Breast epithelium (tissue), 3 donors: ENCODE results near the gene SEC14L1.

Experiments
- POLR2A ChIP-seq: fragments of 450-650 bp; IDR thresholded peaks from one replicate; pipeline ENCODE4 v1.6.1; 2016; ENCODE audit warnings: antibody characterized with exemption, mild to moderate bottlenecking, moderate library complexity
- TF ChIP-seq, protein P1 (sequence below), 3 donors: fragments of 450-650 bp; IDR thresholded peaks; one replicate each; pipeline ENCODE4 v1.5.1; 2016 to 2017; ENCODE audit warnings: antibody characterized with exemption in 3 of 3, mild to moderate bottlenecking in 3 of 3, moderate library complexity in 3 of 3

DNA sequence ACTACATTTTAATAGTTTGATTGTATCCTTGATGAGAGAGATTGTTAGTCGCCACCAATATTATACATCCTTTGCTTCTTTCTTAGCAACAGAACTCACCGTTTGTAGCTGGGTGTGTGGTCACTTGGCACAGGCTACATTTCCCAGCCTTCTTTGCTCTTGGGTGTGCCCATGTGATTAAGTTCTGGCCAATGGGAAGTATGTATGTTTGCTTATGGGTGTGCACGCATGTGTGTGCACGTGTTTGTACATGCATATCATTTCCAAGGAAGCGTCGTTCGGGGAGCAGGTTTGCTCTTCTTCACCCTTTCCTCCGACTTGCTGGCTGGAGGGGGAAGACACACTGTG is 4.4 kb upstream of the SEC14L1 start:
- no peak for TF ChIP-seq POLR2A
- TF ChIP-seq, protein P1, sequence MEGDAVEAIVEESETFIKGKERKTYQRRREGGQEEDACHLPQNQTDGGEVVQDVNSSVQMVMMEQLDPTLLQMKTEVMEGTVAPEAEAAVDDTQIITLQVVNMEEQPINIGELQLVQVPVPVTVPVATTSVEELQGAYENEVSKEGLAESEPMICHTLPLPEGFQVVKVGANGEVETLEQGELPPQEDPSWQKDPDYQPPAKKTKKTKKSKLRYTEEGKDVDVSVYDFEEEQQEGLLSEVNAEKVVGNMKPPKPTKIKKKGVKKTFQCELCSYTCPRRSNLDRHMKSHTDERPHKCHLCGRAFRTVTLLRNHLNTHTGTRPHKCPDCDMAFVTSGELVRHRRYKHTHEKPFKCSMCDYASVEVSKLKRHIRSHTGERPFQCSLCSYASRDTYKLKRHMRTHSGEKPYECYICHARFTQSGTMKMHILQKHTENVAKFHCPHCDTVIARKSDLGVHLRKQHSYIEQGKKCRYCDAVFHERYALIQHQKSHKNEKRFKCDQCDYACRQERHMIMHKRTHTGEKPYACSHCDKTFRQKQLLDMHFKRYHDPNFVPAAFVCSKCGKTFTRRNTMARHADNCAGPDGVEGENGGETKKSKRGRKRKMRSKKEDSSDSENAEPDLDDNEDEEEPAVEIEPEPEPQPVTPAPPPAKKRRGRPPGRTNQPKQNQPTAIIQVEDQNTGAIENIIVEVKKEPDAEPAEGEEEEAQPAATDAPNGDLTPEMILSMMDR (IDR thresholded peaks at IDR 0.05) = no peak
